ENCODE results near the gene SLC35F4.

Gene SLC35F4

DNA sequence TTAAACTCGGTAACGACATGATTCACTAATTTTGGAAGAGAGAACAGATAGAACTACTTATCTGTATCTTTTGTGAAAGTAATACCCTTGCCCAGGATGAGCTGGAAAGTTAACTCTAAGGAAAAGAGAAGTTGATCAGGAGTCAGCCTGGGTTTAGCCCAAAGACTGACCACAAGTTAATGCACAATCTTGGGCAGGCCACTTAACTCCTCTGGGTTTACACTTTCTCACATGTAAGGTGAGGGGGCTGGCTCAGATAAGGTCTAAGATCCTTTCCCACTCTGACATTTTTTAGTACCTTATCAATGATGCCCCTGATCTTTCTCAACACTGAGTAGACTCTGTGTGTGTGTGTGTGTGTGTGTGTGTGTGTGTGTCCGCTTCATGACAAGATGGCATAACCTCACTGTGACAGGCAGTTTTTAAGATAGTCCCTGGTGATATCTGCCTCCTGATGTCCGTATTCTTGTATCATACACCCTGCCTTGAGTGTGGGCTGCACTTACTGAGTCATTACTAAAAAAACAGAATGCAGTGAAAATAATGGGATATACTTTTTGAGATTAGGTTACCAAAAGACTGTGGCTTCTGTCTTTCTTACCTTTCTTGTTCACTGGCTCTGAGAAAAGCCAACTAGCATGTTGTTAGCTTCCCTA is 316.0 kb downstream of the SLC35F4 start:
- DNase-seq (ENCODE audit: low read depth in 4 of 4, low spot score in 1 of 4): no peak

DNA sequence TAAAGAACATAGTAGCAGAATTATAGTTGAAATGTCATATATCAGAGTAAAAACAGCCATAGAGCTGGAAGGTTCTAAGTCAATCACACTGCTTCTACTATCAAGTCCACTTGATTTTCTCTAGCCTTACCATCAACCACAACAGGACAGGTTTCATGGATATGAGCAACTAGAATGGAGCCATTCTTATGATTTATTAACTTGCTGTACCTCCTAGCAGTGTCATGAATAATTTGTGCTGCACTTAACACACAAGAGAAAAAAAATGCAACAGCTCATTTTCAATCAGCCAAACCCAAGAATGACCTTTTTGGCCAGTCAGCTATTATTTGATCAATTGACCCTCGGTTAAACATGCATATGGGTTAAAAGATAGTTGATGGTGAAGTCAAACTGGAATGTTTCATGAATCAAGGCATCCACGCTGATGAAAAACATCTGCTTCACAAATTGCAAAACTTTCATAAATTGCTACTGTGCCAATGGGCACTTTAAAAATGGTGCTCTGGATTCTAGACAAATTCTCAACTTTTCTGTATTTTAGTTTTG is 316.8 kb downstream of the SLC35F4 start:
- no peak for DNase-seq (ENCODE audit: low read depth in 4 of 4, low spot score in 1 of 4)

DNA sequence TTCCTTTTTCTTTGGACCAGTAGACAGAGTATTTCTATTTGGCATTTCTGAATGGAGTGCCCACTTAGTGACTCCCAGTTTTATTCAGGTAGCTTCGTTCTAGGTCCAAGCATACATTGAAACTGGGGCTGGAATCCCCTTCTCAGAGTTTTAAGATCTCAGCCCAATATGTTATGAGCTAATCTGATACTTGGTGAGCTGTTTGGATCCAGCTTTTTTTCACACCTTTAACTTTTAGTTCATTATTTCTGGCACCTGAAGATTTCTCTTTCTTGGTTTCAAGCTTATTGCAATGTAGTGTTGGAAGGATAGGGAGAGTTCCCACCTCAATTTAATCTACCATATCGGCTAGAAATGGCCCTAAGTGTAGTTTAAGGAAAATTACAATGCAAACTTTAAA is 318.8 kb downstream of the SLC35F4 start:
- no peak for DNase-seq (ENCODE audit: low read depth in 4 of 4, low spot score in 1 of 4)

DNA sequence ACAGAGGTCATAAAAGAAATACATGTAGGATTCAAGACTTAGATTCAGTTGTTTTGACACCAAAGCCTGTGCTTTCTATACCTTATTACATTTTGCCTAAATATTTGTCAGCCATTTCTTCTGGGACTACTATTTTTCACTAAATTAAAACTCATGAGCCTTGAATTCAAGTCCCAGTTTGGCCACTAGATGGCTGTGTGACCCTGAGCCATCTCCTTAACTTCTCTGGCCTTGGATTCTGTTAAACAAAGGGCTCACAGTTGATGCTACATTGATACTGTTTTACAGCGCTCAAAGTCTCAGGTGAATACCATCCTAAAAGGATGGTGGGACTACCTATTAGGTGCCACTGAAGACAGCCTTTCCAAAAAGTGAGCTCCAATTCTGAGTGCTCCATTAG is 332.7 kb downstream of the SLC35F4 start:
- peak in 1 of 4 experiments; percentile 1 for DNase-seq (ENCODE audit: low read depth in 4 of 4, low spot score in 1 of 4)

DNA sequence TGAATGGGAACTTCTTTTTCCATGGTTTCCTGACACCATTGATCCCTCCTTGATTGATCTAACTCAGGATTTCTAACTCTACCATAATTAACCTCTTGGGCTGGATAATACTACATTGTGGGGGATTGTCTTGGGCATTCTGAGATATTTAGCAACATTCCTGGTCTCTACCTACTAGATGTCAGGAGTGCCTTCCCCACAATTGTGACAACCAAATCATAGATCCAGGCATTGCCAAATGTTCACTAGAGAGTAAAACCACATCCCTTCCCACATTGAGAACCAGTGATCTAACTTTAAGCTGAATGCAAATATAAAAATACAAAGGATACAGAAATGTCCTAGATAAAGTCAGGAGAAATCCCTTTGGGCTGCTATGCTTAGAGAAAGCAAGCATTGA is 335.3 kb downstream of the SLC35F4 start:
- no peak for DNase-seq (ENCODE audit: low read depth in 4 of 4, low spot score in 1 of 4)

DNA sequence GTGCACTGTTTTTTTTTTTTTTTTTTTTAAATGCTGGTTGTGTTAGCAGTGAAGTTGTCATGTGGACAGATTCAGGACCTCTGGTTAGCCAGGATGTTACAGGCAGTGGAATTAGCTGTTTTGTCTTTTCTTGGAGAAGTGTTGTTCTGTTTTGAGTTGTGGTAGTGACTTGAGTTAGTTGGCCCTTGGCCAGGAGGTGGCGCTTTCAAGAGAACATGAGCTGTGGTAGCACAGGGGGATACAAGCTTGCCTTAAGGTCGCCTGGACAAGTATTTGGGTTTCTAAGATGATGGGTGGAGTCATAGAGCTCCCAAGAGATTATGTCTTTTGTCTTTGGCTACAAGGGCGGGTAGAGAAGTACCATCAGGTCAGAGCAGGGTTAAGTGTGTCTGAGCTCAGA is 338.9 kb downstream of the SLC35F4 start:
- DNase-seq (ENCODE audit: low read depth in 4 of 4, low spot score in 1 of 4): no peak

DNA sequence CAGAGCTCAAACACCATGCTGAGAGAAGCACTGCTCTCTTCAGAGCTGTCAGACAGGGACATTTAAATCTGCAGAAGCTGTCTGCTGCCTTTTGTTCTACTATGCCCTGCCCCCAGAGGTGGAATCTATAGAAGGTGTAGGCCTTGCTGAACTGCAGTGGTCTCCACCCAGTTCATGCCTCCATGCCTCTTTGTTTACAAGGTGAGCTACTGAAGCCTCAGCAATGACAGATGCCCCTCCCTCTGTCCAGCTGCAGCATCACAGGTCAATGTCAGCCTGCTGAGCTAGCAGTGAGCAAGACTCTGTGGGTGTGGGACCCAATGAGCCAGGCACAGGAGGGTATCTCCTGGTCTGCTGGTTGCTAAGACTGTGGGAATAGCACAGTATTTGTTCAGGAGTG is 346.8 kb downstream of the SLC35F4 start:
- no peak for DNase-seq (ENCODE audit: low read depth in 4 of 4, low spot score in 1 of 4)

Measured in stimulated activated CD4-positive, alpha-beta T cell treated with anti-CD3 and anti-CD28 coated beads, Interleukin-1b, Interleukin-23, amount 100 ng/mL, for 24 hours (primary cell).